ENCODE measurements around the gene FFAR4. TPM values are rescaled to one million over a fixed set of nuclear protein-coding genes. Genes with fewer than 3 reads are reported as not detected.

The FFAR4 gene
- total RNA-seq, 1 donor from 2014 or later, result not detected

DNA sequence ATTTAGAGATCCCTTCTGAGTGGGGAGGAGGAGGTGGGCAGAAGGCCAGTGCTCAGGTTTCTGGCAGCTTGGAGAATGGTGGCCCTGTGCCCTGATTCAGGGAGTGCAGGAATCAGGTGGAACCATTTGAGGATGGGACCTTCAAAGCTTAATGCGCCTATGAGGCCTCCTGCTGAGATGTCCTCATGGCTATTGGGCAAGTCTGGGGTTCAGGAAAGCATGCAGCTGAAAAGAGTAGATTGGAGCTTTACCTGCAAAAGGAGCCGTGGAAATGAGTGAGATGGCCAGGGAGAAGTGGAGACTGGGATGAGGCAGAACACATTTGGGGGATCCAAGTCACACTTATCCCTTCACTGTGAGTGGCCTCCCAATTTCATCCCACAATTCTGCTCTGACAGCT lies 6.1 kb downstream of the FFAR4 start:
- Mint-ChIP-seq H3K27ac (ENCODE audit: unreplicated experiment) (no peak overlapping the region), H3K4me1 (ENCODE audit: unreplicated experiment) (no peaks in the 10 kb centered on the region), H3K36me3 (ENCODE audit: unreplicated experiment) (peaks cover 4% of the 10 kb centered on the region), H3K4me3 (ENCODE audit: unreplicated experiment) (no peak overlapping the region), H3K27me3 (ENCODE audit: unreplicated experiment) (peaks cover 61% of the 10 kb centered on the region), H3K9me3 (ENCODE audit: unreplicated experiment) (no peaks in the 10 kb centered on the region)
- no peak for DNase-seq (ENCODE audit: extremely low spot score, unreplicated experiment)
- no peak for TF ChIP-seq CTCF (IDR thresholded peaks at IDR 0.05)

DNA sequence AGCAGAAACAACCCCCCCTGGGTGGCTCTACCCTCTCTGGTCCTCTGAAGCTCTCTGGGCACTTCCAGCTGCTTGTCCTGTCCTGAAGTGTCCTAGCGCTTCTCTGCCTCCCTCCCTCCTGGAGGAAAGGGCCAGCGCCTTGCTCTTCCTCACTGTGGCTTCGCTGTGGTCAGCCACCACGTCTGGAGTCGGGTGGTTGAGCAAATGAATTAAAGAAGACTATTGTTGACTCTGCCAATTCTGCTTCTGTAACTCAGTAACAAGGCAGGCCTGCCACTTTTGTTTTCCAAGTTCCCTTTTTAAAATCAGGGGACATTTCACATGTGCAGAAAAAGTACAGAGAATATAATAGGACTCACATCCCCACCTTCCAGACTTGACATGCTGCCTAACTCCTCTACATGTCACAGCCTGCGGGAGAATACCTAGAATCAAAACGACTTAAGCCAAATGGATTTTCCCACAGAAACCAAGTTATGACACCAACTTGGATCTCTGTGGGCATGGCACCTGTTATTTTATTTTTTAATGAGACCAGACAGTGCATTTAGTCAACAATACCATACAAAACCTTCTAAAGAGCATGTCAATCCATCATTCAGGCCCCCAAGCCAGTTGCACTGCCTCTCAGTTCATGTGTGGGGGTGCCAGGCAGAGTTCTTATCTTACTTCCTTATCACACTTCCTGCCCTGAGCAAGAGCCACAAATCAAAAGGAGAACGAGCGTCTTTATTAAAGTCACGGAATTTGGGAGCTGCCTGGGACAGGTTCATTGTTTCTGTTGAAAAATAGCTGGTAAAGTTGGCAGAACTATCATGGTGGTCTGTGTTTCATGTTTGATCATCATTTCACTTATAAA lies 6.8 kb downstream of the FFAR4 start:
- Mint-ChIP-seq H3K4me3 (ENCODE audit: unreplicated experiment) (no peak overlapping the region), H3K36me3 (ENCODE audit: unreplicated experiment) (peaks cover 4% of the 10 kb centered on the region), H3K9me3 (ENCODE audit: unreplicated experiment) (no peaks in the 10 kb centered on the region), H3K27me3 (ENCODE audit: unreplicated experiment) (peaks cover 55% of the 10 kb centered on the region), H3K27ac (ENCODE audit: unreplicated experiment) (no peak overlapping the region), H3K4me1 (ENCODE audit: unreplicated experiment) (no peaks in the 10 kb centered on the region)
- no peak for TF ChIP-seq CTCF (IDR thresholded peaks at IDR 0.05)
- DNase-seq (ENCODE audit: extremely low spot score, unreplicated experiment), result no peak

GRCh38 chr10:93573924-93574323 lies 7.5 kb downstream of the FFAR4 start:
- no peak for TF ChIP-seq CTCF (IDR thresholded peaks at IDR 0.05)
- H3K27ac Mint-ChIP-seq (ENCODE audit: unreplicated experiment), result no peak overlapping the region
- no peaks in the 10 kb centered on the region for H3K4me1 Mint-ChIP-seq (ENCODE audit: unreplicated experiment)
- no peaks in the 10 kb centered on the region for H3K9me3 Mint-ChIP-seq (ENCODE audit: unreplicated experiment)
- peaks cover 4% of the 10 kb centered on the region for H3K36me3 Mint-ChIP-seq (ENCODE audit: unreplicated experiment)
- no peak for DNase-seq (ENCODE audit: extremely low spot score, unreplicated experiment)
- peaks cover 50% of the 10 kb centered on the region for H3K27me3 Mint-ChIP-seq (ENCODE audit: unreplicated experiment)
- no peak overlapping the region for H3K4me3 Mint-ChIP-seq (ENCODE audit: unreplicated experiment)

- H3K27ac Mint-ChIP-seq (ENCODE audit: unreplicated experiment), result no peak overlapping the region
Observed at GRCh38 chr10:93576888-93577287, 10.4 kb downstream of the FFAR4 start.

More at GRCh38 chr10:93576888-93577287, 10.4 kb downstream of the FFAR4 start:
- DNase-seq (ENCODE audit: extremely low spot score, unreplicated experiment), result no peak
- Mint-ChIP-seq H3K4me3 (ENCODE audit: unreplicated experiment) (no peak overlapping the region), H3K9me3 (ENCODE audit: unreplicated experiment) (no peaks in the 10 kb centered on the region), H3K27me3 (ENCODE audit: unreplicated experiment) (peaks cover 29% of the 10 kb centered on the region), H3K36me3 (ENCODE audit: unreplicated experiment) (no peaks in the 10 kb centered on the region), H3K4me1 (ENCODE audit: unreplicated experiment) (peaks cover 8% of the 10 kb centered on the region)
- no peak for TF ChIP-seq CTCF (IDR thresholded peaks at IDR 0.05)
